ENCODE data around the gene NCS1.

NCS1 gene

DNA sequence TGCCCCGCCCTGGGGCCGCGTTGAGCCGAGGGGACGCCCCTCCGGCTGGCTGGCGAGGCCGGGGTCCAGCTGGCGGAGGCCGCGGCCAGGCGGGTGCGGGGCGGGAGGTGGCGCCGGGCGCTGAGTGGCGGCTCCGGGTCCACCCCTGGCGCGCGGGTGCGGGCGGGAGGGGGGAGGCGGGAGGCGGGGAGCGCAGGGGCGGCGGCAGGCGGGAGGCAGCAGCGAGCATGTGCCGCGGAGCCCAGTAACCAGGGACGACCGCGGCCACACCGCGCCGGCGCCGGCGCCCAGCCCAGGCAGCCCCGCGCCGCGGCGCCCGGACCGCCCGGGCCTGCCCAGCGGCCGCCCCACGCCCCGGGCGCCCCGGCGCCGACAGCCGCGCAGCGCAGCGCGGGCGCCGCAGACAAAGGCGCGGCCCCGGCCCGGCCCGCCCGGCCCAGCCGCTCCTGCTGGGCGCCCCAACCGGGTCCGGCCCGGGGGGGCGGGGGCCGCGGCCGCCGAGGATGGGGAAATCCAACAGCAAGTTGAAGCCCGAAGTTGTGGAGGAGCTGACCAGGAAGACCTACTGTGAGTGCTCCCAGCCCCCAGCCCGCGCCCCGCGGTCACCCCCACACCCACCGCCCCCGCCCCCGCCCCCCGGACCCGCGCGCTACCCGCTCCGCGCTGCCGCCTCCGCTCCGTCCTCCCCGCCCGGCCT, at the start of gene NCS1:
TSS of gene NCS1 (plus strand) at position 244 of the 697 bp plus-strand sequence. CDS start at position 504, 260 bp downstream.
- DNase-seq (ENCODE audit: low read depth), result peak; percentile 72

DNA sequence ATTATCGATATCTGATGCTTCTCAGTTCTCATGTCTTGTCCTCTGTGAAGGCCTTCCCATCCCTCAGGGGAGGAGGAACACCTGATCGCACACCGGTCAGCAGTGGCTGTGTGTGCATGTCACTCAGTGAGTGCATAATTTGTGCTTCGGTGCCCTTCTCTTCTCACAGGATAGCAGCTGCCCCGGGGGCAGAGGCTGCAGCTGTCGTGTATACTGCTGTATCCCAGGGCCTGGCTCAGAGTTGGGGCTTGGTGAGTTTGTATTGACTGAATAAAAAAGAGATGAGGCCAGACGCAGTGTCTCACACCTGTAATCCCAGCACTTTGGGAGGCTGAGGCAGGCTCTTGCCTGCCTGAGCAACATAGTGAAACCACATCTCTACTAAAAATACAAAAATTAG, 49.7 kb upstream of the NCS1 start:
- DNase-seq (ENCODE audit: low read depth), result no peak

DNA sequence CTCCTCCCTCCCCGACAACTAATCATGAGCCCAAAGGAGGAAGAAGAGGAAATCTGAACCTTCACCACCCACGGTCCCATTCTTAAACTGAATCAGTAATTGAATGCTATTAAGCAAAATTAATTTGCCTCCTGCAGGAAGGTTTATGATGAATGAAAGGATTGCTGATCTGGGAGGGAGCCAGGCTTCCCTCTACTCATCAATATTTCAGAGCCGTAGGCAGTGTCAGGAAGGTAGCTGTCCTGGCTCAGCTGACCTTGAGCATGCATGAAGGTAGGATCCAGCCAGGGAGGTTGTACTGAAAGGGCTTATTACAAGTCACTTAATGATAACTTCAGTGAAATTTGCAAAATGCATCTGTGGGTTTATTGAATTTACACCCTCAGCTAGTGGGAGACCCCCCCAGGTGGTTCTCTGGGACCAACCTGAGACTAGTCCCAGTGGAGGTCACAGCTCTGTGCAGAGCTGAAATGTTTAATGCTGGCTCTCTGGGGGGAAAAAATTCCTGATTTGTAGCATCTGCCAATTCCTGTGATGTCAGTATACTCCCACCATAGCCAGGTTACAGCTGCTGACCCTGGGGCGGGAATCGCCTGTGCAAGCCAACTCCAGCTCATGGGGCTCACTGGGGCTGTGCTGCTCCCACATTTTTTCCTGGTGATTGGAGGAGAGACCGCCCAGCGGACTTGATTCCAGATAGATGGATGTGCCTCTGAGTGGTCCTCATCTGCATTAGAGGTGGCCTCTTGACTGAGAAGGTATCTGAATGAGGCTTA, 47.9 kb upstream of the NCS1 start:
- DNase-seq (ENCODE audit: low read depth), result no peak

DNA sequence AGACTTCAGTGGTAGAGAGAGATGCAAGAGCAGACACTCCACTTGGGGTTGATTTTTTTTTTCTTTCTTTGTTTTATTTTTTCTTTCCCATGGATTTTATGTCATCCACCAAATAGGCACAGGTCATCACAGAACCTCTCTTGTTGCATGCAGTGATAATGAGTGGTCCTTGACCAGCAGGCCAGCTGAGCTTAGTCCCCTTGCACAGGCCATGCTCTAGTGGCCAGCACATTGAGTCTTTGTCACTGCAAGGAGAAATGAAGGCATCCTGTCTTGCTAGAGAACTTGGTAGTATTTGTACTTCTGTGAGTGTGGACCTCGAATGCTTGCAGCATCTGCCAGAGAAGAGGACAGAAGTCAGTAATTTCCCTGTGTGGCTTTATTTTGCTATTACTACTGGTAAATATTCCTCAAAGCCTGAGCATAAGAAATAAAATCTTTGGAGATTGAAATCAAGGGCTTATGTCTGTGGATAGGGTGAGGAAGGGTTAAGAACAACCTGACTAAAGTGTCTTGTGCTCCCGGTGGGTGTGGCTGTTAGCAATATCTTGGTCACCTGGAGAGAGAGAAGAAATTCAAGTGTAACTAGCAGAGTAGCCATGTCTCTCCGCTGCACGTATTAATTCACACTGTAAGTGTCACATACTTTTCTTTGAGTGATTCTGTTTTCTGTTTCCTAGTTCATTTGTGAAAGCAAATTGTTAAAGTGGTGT, 45.3 kb upstream of the NCS1 start:
- DNase-seq (ENCODE audit: low read depth), result no peak

DNA sequence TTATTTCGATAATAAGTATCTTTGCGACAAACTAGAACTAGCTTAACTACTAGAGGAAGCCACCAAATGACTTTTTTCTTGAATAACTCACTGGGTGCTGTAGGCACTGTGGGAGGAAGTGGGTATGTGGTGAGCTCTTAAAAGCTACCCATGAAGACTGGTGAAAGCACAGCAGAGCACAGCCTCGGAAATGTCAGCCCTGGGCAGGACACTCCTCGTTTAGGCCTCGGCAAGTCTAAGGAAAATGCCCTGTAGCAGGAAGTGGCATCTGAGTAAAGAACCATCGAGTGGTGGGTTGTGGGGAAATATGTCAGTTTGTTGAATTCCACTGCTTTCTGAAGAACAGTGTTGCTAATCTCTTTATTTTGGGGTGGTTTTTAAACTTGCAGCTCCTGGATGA, 44.0 kb upstream of the NCS1 start:
- DNase-seq (ENCODE audit: low read depth), result no peak

DNA sequence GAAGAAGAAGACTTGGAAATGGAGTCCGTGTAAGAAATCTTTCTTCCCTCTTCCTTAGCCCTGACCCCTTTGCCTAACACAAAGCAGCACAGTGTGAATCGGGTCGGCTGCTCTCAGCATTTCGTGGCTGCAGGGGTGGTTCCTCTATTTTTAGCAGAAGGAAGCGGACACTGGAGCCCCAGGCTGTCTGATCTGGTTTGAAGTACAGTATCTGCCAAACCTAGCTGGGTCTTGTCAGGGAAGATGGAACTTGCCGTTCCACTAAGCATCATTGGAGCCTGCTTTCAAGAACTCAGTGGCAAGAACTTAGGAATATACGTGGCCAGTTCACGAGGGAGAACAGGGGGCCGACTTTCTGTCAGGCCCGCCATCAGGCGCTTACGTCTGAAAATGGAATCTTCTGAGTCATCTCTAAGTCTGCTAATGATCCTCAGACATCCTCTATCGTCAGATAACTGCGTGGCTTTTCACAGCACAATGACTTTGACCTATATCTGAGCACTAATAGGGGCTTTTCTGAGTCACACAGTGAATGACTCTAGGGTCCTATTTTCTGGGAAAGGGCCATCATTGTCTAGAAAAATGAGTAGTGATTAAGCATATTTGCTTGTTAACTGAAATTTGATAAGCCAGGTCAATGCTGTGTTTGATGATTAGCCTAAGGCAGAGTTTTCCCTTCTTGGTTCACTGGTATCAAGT, 43.3 kb upstream of the NCS1 start:
- DNase-seq (ENCODE audit: low read depth), result peak; percentile 94

DNA sequence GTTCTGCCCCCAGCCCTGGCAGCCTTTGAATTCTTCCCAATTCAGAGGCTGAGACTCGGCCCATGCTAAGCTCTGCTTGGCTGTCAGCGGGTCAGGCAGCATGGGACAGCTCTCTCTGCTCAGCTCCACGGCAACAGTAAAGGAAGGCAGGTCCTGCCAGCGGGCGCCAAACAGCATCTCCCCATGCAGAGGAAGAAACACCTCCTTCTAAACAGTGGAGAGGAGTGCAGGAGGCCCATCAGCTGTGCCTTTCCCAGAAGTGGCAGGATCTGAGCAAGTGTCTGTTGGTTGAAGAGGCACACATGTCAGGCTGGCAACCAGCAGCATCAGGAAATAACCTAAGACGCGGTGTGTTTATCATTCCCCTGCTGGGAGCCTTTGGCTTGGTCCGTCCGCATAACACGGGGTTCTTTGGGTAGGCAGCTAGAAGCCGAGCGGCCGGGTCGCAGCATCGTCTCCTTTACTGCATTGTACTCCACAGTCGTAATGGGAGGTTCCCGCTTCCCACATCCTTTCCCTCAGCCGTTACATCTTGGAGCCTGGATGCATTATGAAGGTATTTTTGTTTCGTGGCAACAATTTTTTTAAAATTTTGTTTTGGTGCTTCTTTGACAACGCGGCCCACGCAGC, 42.7 kb upstream of the NCS1 start:
- DNase-seq (ENCODE audit: low read depth), result peak; percentile 54

DNA sequence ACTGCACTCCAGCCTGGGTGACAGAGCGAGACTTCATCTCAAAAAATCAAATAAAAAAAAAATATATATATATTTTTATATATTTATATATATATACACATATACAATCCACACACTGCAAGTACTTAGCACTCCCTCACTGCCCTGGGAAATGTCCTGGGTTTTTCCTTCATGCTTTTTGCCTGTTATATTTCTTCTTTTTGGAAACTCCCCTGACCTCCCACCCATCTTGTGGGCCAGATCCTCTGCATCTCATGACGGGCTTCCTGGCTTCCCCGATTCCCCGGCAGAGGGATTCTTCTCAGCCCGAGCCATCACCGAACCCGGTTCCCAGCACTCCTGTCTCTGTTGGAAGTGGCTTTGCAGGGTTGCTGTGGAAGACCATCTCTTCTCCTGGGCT, 39.5 kb upstream of the NCS1 start:
- DNase-seq (ENCODE audit: low read depth), result no peak

DNA sequence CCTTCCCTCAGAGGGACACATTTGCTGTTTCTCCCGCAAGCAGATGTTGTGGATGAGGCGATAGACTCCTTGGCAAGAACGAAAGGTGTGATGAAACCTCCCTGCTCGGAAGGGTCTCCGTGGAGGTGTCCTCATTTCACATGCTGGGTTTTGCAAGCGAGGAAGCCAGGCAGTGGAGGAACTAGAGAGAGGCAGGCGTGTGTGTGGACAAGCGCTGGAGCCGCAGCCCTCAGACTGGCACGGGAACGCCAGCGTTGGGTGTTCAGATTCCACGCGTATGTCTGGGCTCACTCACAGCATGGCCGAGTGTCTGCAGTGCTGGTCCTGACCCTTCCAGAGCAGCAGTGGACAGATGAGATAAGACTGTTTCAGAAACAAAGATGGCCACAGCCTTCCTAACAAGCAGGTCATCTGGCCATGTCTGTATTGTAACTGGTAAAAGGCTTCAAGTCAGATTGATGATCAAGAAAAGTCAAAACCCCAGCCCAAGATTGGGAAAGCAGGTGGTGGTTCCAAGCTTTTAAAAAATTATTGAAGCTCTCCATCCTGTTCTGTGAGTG, 35.0 kb upstream of the NCS1 start:
- DNase-seq (ENCODE audit: low read depth), result no peak

DNA sequence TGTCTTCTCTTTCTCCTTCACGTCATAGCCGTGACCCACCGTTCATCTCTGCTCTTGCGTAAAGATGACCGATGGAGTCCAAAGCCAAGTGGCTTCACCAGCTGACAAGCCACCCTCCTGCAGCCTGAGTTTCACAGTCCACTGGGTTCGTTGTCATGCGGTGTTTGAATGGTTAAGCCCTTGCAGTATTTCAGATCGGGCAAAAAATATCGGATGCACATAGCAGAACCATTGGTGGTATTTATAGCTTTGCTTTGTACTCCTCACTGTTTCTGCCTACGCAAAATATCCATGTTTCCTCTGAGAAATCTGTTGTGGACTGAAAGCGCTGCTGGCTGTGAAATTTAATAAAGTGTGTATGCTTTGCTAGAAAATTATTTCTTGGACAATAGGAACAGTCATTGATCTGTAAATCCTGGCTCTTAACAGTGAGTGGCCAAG, 34.5 kb upstream of the NCS1 start:
- DNase-seq (ENCODE audit: low read depth), result no peak

DNA sequence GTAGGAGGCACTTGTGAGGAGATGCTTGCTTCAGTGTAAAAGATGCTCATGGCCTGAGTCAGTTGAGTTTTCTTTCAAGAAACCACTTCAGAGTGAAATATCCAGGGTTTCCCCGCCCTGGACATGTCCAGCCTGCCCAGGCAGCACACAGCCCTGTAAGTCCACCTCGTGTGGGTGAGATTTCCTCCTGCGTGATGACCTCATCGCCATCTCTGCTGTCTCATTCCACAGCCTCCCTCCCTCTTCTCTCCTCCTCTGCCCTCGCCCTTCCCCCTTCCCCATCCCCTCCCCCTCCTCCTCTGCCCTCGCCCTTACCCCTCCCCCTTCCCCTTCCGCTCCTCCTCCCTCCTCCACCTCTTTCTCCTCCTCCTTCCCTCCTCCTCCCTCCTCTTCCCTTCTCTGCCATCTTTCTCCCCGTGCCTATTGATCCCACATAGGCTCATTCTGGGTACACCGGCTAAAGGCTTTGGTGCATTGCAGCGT, 34.0 kb upstream of the NCS1 start:
- DNase-seq (ENCODE audit: low read depth), result peak; percentile 98

DNA sequence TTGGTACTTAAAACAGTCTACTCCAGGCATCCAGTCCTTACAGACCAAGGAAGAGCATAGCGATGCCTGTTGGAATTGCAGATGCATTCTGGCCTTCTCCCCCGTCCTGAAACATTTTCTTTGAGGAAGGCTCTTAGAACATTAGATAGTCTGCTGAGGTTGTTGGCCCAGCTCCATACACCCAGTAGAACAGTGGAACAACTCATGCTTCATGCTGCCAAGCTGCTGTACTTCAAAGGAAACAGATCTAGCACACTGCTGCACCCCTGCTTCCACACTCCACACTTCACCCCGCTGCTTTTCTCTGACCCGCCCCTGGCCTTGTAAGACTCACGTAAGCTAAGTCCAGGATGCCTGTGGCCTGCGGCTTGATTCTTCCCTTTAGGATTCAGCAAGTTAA, 33.4 kb upstream of the NCS1 start:
- DNase-seq (ENCODE audit: low read depth), result peak; percentile 99

DNA sequence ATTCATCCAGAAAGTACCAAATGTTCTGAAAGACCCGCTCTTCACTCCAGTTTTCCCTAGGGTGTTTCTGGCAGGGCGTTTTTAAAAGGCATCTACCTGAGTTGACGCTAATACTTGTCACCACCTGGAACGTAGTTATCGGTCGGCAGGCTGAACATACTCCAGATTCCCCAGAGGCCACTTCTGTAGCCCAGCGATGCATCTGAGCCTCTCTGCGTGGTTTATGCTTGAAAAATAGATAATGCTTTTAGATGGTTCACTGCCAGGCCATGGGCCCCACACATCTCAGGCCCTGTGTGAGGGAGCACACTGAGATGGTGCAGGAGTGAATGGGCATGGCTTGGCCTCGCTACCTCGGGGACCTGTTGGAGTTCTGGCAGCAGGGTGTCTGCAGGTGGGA, 33.0 kb upstream of the NCS1 start:
- no peak for DNase-seq (ENCODE audit: low read depth)

DNA sequence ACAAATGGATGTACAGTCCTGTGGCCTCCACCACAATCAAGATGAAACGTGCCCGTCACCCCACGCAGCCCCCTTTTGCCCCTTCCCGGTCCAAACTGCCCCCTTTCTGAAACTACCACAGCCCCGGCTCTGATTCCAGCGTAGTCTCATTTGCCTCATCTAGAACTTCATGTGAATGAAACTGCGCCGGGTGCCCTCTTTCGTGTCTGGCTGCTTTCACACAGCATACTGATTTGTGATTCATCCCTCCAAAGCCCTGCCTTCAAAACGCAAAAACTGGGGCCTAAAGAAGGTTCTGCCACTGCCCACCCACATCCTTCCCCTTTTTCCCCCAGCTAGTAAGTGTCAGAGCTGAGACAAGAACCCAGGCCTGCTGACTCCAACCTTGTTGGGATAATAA, 31.5 kb upstream of the NCS1 start:
- DNase-seq (ENCODE audit: low read depth), result no peak

DNA sequence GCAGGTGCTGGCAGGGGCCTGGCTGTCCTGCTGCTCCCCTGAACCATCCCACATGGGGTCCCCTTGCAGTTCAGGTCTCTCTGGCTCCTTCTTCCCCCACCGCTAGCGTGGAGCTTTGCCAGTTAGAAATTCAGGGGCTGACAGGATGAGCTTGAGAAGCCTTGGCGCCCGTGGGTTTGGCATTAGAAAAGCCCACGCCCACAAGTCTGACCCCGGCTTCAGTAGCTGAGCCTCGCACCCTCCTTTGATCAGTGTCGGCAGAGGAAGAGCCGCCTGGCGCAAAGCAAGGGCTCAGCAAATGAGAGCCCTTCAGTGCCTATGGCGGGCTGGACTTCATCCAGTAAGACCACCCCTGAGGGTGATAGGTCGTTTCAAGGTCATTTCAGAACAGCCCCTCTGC, 30.1 kb upstream of the NCS1 start:
- no peak for DNase-seq (ENCODE audit: low read depth)

DNA sequence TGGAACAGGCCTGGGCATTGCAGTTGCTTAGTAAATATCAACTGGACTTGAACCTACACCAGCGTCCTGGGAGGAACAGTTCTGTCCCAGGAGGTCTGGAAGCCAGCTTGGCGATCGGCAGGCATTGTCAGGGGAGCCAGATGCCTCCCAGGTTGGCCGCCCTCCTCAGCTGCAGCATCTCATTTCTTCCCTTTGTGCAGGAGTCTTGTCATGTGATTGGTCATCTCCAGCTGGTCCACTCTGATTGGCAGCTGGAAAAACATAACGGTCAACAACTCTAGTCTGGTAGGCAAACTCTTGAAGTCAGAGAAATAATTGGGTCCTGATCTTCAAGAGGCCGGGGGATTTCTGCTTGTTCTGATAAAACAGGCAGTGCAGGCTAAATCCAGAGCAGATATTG, 29.6 kb upstream of the NCS1 start:
- DNase-seq (ENCODE audit: low read depth), result no peak

DNA sequence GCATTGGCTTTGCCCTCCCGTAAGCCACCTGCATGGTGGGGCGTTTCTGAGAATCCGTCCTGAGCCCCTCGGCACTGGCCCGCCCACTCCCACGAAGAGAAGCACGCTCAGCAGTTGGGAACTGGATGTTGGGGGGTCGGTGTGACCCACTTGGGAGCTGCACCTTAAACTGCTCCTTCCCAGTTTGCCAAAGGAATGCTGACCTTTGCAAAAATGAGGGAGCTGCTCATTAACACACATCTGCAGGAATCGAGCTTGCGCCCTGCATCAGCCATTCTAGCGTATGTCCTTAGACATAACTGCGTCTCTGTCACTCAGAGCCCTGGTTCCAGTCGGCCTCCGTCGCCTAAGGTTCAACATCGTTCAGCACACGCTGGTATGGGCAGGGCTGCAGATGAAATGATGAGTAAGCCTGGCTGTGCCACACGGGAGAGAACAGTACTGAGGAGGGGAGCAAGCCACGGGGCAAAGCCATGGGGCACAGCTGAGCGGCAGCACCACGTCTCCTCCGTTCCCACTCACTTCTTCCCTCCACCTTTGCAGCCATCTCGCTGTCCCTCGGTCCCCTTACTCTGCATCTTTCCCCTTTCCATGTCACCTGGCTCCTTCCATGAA, 28.8 kb upstream of the NCS1 start:
- DNase-seq (ENCODE audit: low read depth), result no peak

DNA sequence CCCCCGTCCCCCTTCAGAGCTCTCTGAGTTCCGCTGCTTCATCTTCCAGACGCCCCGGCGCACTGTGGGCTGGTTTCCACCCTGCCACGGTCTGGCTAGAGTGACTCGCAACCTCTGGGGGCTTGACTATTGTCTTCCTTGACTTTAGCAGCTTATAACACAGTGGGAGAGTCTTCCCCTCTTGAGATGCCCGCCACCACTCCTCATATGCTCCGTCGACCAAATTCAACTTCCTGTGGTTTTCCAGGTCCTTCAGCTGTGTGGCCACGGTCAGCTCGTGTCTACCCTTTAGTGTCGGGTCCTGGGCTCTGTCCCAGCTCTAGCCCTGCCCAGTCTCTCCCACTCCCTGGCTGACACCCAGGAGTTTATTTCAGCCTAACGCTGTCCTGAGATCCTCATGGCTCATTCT, 28.2 kb upstream of the NCS1 start:
- no peak for DNase-seq (ENCODE audit: low read depth)

DNA sequence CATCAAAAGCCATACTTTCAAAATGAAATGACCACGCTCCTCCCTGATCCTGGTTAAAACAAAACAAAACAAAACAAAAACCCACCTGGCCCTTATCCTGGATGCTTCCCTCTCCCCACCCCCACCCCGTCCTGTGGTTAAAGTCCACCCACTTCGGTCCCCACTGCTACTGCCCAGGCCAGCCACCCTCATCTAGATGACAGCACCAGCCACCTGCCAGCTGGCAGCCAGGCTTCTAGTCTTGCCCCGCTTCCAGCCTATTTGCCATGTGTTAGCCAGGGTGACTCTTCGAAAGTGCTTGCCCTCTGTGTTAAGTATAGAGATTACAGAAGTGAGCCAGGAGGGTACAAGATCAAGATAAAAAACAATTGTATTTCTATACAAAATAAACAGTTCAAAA, 27.5 kb upstream of the NCS1 start:
- no peak for DNase-seq (ENCODE audit: low read depth)

DNA sequence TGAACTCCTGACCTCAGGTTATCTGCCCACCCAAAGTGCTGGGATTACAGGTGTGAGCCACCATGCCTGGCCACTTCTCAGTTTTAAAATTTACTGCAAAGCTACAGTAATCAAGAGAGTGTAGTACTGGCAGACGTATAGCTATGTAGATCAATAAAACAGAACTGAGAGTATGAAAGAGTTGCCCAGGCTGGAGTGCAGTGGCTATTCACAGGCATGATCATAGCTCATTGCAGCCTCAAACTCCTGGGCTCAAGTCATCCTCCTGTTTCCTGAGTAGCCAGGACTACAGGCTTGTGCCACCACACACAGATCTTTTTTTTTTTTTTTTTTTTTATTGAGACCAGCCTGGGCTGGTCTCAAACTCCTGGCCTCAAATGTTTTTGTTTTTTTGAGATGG, 26.5 kb upstream of the NCS1 start:
- no peak for DNase-seq (ENCODE audit: low read depth)

DNA sequence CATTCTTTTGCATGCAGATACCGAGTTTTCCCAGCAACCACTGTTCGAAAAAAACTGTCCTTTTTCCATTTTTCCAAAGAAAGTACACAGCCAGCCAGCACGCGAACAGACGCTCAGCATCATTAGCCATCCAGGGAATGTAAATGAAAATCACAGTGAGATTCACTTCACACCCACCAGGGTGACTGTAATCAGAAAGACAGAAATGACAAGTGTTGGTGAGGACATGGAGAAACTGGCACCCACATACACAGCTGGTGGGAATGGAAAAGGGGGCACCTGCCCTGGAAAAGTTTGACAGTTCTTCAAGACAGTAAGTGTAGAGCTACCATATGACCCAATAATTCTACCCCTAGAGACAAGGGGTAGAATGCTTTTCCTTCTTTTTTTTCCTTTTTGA, 25.0 kb upstream of the NCS1 start:
- DNase-seq (ENCODE audit: low read depth), result no peak

Measured in iris pigment epithelial cell (primary cell).